Panc1 (cell line): ENCODE data around the gene CDH13.

Experiments
- POLR2AphosphoS5 ChIP-seq: IDR thresholded peaks from 2 replicates; pipeline ENCODE4 v1.6.1; 2012; ENCODE audit warnings: mild to moderate bottlenecking, low read depth, low read length, moderate library complexity
- SIN3A ChIP-seq: IDR thresholded peaks from 2 replicates; pipeline ENCODE4 v1.6.1; 2012; ENCODE audit warnings: low read depth, mild to moderate bottlenecking, low read length, moderate library complexity, borderline replicate concordance; ENCODE audit not compliant: insufficient read depth
- TCF7L2 ChIP-seq: IDR thresholded peaks from 2 replicates; pipeline ENCODE4 v1.6.1; 2011; ENCODE audit warnings: mild to moderate bottlenecking, low read depth, low read length, inconsistent platforms
- TF ChIP-seq, protein P1 (sequence below): fragments of 450-650 bp; IDR thresholded peaks from 2 replicates; pipeline ENCODE4 v1.5.1; 2017; ENCODE audit warnings: mild to moderate bottlenecking

DNA sequence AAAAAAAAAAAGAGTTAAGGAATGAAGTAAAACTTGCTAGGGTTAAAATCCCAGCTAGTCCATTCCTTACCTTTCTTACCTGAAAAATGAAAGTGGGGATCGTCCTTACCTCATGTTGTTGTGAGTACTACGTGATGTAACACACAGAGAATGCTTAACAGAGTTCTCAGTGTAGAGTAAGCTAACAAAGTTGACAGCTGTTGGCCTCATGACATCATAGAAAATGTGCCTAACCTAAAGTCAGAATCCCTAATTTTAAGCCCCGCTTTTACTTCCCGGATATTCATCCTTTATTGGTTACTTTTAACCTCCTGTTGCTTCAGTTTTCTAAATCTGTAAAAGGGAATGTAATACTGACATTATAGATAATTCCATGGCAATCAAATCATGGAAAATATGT, 675.2 kb downstream of the CDH13 start:
- TF ChIP-seq, protein P1, sequence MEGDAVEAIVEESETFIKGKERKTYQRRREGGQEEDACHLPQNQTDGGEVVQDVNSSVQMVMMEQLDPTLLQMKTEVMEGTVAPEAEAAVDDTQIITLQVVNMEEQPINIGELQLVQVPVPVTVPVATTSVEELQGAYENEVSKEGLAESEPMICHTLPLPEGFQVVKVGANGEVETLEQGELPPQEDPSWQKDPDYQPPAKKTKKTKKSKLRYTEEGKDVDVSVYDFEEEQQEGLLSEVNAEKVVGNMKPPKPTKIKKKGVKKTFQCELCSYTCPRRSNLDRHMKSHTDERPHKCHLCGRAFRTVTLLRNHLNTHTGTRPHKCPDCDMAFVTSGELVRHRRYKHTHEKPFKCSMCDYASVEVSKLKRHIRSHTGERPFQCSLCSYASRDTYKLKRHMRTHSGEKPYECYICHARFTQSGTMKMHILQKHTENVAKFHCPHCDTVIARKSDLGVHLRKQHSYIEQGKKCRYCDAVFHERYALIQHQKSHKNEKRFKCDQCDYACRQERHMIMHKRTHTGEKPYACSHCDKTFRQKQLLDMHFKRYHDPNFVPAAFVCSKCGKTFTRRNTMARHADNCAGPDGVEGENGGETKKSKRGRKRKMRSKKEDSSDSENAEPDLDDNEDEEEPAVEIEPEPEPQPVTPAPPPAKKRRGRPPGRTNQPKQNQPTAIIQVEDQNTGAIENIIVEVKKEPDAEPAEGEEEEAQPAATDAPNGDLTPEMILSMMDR = no peak
- no peak for TF ChIP-seq SIN3A
- no peak for TF ChIP-seq TCF7L2
- TF ChIP-seq POLR2AphosphoS5 = no peak
